GM21360 (cell line): Measurements from ENCODE around the gene MADCAM1.

Experiments
- ATAC-seq: cut with Tn5 transposase; IDR thresholded peaks from one replicate; pipeline ENCODE4 v1.9.1; 2021; ENCODE audit warnings: mild to moderate bottlenecking, moderate library complexity; ENCODE audit not compliant: unreplicated experiment

MADCAM1 gene

DNA sequence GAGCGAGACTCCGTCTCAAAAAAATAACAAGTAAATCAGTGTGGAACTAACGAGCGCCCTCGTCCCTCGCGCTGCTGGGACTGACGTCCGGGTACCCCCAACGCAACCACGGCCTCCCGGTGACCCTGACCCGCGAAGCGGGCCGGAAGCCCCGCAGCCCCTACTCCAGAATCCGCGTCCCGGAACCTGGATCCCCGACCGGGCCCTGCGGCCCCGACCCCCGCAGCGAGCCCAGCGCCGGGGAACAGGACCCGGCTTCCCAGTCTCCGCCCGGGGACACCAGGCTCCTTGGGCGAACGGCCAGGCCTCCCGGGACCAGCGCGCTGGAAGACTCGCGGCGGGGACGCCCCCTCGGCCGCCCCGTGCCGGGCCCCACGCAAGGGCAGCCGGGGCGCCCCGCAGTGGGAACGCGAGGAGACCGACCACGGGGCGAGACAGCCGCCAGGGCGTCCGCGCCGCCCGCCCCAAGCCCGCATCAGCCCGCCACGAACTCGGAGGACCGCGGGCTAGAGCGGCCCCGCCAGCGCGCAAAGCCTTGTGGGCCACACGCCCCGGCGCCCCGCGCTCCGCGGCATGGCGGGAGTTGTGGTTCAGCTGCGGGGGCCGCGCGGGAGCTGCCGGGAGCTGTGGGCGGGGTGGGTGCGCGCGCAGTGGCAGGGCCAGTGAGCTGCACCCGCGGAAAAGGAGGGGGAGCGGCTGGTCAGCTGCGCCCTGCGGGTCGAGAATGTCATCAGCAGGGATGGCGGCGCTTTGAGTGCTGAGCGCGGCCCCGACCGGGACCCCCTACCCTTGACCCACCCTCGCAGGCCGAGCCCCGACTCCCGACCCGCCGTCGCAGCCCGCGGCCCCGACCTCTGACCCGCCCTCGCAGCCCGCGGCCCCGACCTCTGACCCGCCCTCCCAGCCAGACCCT lies 7.5 kb upstream of the MADCAM1 start:
- ATAC-seq: peak; percentile 60

DNA sequence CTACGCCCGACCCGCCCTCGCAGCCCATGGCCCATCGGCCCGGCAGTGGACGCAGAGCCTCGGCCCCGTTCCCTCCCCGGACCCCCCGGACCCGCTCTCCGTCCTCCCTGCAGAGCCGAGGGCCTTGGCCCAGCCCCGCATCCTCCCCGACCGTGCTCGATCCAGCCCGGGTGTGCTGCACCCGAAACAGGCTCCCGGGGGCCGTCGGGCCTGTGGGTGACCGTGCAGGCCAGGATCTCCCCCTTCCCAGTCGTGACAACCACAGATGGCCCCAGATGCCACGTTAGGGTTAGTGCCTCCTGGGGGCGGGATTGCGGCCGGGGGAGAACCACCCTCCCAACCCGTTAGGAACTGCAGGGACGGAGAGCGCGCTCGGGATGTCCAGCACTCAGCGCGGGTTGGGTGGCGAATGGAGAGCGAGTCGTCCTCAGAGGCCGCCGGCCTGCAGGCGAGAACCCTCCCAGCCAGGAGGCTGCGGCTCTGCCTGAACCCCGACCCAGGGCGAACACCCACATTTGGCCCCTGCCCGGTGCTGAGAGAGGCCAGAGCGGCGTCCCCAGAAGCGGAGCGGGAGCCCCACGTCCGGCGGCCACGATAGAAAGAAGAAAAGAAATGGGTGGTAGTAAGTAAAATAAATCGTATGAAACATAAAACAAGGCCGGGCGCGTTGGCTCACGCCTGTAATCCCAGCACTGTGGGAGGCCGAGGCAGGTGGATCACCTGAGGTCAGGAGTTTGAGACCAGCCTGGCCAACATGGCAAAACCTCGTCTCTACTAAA lies 6.7 kb upstream of the MADCAM1 start:
- ATAC-seq: no peak

DNA sequence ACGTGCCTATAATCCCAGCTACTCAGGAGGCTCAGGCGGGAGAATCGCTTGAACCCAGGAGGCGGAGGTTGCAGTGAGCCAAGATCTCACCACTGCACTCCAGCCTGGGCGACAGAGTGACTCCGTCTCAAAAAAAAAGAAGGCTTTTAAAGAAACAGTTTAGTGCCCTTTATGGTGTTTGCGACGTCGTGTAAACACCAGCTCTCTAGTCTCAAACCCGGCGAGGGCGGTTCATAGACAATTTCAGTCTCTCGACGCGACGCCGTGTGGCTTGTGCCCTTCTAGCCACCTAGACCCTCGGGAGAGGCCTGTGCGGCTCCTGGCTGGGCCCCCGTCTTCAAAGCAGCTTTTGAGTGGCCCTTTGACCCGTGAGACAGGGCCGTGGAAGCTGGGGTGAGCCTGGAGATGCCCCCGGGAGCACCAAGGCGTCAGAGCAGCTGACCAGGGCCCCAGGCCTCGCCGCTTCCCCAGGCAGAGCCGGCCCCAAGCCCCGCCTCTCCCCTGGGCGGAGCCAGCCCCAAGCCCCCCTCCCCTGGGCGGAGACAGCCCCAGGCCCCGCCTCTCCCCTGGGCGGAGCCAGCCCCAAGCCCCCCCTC lies 5.0 kb upstream of the MADCAM1 start:
- ATAC-seq: no peak

DNA sequence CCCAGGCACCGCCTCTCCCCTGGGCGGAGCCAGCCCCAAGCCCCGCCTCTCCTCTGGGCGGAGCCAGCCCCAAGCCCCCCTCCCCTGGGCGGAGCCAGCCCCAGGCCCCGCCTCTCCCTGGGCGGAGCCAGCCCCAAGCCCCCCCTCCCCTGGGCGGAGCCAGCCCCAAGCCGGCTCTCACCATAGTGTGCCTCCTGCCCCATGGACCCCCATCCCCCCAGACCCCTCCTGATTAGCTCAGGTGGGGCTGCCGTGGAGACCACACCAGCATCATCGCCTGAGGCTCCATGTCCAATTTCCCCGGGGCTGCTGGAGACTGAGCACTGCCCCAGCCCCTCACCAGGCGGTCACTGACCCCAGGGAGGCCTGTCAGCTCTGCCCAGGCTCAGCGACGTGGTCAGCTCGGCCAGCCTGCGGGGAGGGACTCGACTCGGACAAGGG lies 4.2 kb upstream of the MADCAM1 start:
- no peak for ATAC-seq

DNA sequence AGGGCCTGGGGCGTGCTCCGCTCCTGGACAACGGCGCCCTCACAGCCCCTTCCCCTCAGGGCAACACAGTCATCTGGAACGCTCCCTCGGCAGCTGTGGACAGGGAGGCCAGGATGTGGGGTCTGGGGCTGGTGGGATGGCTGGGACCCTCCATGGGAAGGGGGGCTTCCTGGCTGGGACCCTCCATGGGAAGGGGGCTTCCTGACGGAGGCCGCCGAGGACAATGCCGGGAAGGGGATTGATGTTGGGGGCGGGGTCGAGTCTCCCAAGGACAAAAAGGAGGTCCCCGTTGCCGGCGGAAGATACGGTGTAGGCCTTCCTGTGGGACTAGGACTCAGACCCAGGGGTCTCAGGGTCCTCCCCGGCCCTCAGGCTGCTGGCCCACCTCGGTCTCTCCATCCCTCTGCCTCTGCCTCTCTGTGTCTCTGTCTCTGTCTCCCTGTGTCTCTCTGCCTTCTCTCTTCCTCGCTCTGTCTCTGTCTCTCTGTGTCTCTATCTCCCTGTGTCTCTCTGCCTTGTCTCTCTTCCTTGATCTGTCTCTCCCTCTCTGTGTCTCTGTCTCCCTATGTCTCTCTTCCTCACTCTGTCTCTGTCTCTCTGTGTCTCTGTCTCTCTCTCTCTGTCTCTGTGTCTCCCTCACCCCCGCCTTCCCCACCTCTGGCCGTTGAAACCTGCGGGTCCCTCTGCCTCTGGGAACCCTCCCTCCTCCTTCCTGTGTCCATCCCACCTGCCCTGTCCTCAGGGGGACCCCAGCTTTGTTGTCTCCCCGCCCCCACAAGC lies 2.7 kb upstream of the MADCAM1 start:
- ATAC-seq: no peak

DNA sequence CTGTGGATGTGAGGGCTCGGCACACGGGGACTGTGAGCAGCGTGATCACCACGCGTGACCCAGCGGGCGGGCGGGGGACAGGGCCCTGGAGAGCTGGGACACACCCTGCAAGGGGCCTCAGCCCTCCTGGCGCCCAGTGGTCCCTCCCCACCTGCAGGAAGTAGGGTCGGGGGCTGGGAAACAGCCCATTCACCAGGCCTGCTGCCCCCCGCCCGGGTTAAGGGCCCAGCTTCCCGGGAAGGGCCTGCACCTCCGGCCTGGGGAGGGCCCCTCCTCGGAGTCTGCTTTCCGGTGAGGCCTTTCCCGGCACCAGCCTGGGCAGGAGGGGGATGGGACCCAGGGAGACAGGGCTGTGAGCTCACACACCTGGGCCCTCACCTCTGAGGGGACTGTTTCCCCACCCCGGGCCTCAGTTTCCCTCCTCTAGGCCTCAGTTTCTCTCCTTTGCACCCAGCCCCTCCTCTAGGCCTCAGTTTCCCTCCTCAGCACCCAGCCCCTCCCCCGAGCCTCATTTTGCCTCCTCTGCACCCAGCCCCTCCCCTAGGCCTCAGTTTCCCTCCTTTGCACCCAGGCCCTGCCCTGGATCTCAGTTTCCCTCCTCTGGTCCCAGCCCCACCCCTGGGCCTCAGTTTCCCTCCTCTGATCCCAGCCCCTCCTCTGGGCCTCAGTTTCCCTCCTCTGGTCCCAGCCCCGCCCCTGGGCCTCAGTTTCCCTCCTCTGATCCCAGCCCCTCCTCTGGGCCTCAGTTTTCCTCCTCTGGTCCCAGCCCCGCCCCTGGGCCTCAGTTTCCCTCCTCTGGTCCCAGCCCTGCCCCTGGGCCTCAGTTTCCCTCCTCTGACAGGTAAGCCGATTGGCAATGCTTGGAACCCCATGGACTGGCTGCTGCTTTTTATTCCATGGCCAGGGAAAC lies 1.9 kb upstream of the MADCAM1 start:
- ATAC-seq: no peak

DNA sequence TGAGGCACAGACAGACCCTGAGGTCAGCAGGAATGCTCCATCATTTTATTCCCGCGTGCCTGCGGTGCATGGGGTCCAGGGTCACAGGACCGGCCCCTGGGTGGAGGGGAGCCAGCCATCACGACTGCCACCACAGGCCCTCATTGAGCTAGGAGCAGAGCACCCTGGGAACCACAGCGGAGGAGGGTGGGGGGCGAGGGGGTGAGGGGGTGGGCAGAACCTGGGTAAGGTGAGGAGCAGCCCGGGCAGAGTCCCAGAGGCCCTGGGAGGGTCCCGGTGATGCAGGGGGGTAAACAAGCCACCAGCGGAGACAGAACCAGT lies 1.2 kb upstream of the MADCAM1 start:
- ATAC-seq: no peak

DNA sequence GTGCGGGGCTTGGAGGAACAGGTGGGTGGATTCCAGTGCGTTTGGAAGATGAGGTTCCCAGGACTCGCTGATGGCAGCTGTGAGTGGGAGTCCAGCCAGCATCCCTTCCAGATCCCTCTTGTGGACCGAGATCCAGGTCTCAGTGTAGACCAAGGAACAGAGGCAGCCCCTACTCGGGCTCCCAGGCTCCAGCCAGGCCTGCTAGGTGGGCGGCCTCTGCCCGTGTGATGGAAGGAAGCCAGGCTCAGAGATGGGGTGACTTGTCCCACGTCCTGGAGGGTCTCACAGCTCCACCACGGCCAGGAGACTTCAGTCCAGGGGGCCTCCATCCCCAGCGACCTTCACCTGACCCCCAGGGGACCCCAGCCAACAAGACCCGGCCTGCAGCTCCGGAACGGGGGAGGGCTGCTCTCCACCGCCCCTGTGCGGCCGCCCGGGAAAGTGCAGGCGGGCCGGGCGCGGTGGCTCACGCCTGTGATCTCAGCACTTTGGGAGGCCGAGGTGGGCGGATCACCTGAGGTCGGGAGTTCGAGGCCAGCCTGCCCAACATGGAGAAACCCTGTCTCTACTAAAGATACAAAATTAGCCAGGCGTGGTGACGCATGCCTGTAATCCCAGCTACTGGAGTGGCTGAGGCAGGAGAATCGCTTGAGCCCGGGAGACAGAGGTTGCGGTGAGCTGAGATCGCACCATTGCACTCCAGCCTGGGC lies 729 bp upstream of the MADCAM1 start:
- ATAC-seq: no peak

DNA sequence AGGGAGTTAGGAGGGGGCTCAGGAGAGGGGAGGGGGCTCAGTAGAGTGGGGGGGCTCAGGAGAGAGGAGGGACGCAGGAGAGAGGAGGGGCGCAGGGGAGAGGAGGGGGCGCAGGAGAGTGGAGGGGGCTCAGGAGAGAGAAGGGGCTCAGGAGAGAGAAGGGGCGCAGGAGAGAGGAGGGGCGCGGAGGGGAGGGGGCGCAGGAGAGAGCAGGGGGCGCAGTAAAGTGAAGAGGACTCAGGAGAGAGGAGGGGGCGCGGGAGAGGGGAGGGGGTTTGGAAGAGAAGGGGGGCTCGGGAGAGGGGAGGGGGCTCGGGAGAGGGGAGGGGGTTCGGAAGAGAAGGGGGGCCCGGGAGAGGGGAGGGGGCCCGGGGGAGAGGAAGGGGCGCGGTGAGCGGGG lies 700 bp downstream of the MADCAM1 start:
- no peak for ATAC-seq

DNA sequence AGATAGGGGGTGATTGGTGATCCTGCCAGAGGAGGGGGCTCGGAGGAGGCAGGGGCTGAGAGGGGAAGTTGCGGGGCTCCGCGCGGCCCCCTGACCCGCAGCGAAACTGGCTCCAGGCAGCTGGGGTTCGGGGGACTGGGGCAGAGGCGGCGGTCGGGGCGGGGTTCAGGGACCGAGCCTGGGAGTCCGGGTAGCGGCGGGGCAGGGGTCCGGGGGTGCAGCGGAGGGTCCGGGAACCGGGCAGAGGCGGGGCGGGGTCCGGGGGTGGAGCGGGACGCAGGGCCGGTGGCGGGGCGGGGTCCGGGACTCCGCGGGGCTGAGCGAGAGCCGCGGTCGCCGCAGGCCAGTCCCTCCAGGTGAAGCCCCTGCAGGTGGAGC lies 1.2 kb downstream of the MADCAM1 start:
- no peak for ATAC-seq

DNA sequence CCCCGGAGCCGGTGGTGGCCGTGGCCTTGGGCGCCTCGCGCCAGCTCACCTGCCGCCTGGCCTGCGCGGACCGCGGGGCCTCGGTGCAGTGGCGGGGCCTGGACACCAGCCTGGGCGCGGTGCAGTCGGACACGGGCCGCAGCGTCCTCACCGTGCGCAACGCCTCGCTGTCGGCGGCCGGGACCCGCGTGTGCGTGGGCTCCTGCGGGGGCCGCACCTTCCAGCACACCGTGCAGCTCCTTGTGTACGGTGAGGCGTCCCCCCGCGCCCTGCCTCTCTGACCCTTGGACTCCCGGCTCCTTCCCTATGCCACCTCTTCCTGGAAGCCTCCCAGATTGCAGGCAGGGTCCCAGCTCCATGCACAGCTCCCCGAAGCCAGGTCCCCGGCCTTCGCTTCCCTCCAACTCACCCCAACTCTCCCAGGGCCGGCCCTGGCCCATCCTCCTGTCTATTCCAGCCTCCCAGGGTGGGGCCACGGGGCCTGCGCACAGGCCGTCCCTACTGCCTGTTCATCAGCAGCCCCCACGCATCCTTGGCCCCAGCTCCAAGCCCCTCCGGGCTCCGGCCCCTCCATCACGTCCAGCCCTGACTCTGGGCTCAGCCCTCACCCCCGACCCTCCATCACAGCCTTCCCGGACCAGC lies 1.7 kb downstream of the MADCAM1 start:
- no peak for ATAC-seq

DNA sequence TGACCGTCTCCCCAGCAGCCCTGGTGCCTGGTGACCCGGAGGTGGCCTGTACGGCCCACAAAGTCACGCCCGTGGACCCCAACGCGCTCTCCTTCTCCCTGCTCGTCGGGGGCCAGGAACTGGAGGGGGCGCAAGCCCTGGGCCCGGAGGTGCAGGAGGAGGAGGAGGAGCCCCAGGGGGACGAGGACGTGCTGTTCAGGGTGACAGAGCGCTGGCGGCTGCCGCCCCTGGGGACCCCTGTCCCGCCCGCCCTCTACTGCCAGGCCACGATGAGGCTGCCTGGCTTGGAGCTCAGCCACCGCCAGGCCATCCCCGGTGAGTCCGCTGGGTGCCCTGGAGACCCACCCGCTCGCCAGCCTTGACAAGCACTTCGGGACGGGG lies 2.2 kb downstream of the MADCAM1 start:
- no peak for ATAC-seq

DNA sequence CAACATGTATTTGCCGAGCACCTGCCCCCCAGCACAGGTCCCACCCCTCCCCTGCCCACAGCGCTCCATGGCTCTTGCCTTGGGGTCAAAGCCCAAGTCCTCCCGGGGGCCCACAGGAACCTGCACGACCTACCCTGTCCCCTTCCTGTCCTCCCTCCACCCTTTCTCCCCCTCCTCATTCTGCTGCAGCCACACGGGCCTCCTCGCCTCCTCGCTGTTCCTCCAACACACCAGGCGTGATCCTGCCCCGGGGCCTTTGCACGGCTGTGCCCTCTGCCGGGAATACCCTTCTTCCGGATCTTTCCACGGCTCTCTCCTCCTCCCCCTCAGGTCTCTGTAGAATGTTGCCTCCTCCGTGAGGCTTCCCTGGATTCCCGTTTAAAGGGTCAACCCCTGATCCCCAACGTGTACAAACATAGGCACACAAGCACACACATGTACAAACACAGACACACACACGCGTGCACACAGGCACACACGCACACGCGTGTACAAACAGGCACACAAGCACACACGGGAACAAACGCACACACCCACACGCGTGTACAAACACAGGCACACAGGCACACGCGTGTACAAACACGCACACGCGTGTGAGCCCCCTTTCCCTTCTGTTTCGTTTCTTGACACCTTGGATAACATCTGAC lies 2.8 kb downstream of the MADCAM1 start:
- ATAC-seq: no peak

DNA sequence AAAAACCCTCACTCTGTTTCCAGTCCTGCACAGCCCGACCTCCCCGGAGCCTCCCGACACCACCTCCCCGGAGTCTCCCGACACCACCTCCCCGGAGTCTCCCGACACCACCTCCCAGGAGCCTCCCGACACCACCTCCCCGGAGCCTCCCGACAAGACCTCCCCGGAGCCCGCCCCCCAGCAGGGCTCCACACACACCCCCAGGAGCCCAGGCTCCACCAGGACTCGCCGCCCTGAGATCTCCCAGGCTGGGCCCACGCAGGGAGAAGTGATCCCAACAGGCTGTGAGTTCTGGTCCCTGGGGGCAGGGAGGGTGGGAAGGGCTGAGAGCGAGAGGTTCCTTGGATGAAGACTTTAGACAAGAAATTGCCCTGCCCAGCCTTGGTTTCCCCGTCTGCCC lies 5.4 kb downstream of the MADCAM1 start:
- ATAC-seq: no peak

DNA sequence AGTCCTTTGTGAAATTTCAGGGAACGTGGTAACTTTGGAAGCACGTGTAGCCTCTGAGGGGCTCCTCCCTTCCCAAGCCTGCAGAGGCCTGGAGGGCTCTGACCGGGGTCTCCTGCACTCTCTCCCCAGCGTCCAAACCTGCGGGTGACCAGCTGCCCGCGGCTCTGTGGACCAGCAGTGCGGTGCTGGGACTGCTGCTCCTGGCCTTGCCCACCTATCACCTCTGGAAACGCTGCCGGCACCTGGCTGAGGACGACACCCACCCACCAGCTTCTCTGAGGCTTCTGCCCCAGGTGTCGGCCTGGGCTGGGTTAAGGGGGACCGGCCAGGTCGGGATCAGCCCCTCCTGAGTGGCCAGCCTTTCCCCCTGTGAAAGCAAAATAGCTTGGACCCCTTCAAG lies 8.3 kb downstream of the MADCAM1 start:
- no peak for ATAC-seq

DNA sequence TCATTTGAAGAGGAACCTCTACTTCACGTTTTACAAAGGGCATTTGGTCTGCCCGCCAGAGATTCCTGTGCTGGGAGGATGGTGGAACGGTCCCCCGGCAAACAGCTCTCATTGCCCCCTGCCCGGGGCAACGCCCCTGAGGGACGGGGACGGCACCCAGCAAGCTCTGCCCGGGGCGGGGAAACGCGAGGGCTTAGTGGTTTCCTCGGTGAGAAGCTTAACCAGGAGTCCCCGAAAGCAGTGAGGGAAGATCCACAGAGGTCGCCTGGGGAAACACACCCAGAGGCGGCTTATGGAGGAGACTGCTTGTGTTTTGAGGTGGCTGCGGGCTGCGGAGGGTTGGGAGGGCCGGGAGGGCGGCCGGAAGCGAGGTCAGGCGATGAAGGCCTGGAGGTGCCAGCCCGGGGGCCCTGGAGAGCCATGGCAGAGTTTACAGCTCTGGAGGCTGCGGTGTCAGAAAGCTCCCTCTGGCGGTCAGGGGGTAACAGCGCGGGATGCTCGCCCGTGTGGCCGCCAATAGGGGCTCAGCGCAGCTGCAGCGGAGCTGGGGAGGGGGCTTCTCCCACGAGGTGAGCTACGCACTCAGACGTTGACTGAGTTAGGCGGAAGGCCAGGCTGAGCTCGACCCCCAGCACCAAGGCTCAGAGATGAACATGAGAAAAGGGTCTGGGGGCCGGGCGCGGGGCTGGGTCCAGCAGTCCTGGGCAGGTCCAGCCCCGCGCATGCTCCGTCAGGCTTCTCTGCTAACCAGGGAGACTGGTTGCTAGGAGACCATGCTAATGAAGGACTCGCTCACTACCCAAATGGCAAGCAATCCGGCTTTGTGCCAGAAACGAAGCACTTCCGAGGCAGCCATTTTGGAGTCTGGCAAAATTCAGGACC lies 10.4 kb downstream of the MADCAM1 start:
- peak; percentile 51 for ATAC-seq
